ENCODE measurements around the gene SLC12A8.

The SLC12A8 gene

GRCh38 chr3:125057186-125057850 lies 155.2 kb downstream of the SLC12A8 start:
- no peak for TF ChIP-seq CTCF (IDR thresholded peaks at IDR 0.05; ENCODE audit: control insufficient read depth, extremely low read depth, insufficient read depth)
- DNase-seq (ENCODE audit: low read depth): no peak
- no peak overlapping the region for H3K4me3 ChIP-seq (ENCODE audit: low read depth, low read length)

DNA sequence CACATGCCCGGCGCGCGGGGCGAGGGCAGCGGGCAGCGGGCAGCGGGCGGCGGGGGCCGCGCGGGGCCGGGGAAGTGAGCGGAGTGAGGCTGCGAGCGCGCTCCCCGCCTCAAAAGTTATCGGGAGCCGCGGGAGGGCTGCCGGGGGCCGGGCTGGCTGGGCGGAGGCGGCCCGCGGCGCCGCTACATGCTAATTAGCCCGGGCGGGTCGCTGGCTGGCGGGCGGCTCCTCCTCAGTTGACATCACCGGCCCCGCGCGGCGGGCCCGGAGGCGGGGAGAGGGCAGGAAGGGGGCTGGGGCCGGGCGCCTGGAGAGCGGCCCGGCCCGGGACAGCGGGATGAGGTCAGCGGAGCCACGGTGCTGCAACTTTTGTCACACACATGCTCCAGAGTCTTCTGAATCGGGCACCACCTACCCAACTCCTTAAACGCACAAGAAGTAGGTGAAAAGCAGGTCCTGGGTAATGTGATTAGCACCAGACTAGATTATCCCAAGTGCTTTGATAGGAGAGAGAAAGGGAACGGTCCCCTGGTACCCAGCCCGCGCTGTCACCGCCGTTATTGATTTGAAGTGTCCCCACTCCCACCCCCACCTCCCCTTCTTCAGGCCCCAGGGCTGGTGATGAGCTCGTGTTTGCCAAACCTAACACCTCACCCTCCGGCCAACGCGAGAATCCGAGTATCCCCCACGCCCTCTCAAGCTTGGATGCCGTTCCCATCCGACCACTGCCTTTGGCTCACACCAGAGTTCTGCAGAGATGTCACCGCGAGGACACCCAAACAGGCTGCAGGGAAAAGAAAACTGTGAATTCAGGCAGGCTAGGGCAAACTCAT lies 156.4 kb downstream of the SLC12A8 start, which contains the start of gene HEG1:
TSS of gene HEG1 (minus strand) at position 85 of the 833 bp plus-strand sequence. CDS start 107 bp downstream, outside the sequence.
- DNase-seq (ENCODE audit: low read depth): no peak
- H3K4me3 ChIP-seq (ENCODE audit: low read depth, low read length): peak within 1 kb of the TSS; percentile 48
- TF ChIP-seq CTCF (IDR thresholded peaks at IDR 0.05; ENCODE audit: control insufficient read depth, extremely low read depth, insufficient read depth): no peak

DNA sequence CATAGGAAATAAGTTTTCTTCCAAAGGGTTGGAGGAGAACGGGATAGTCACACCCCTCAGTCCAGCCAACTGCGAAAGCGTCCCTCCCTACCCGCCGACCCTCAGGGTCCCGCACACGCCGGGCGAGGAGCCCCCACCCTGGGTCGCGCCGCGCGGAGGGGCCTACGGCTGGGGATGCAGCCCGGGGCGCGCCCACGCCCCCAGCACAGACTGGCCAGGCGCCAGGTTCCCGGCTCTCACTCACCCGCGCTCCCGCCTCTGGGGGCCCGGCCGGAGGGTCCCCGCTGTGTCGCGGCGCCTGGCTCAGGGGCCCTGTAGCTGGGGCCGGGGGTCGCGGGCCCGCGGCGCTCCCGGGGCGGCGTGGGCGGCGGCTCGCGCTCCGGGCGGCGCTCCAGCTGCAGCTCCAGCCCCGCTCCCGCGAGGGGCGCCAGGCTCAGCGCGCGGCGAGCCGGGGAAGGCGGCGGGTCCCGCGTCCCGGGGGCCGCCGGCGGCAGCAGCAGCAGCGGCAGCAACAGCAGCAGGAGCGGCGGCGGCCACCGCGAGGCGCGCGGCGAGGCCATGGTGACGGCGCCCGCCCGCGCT lies 157.1 kb downstream of the SLC12A8 start:
- DNase-seq (ENCODE audit: low read depth): no peak
- peak overlapping the region; percentile 46 for H3K4me3 ChIP-seq (ENCODE audit: low read depth, low read length)
- TF ChIP-seq CTCF (IDR thresholded peaks at IDR 0.05; ENCODE audit: control insufficient read depth, extremely low read depth, insufficient read depth): peak; percentile 13; the same call in 1 of the 2 replicates

DNA sequence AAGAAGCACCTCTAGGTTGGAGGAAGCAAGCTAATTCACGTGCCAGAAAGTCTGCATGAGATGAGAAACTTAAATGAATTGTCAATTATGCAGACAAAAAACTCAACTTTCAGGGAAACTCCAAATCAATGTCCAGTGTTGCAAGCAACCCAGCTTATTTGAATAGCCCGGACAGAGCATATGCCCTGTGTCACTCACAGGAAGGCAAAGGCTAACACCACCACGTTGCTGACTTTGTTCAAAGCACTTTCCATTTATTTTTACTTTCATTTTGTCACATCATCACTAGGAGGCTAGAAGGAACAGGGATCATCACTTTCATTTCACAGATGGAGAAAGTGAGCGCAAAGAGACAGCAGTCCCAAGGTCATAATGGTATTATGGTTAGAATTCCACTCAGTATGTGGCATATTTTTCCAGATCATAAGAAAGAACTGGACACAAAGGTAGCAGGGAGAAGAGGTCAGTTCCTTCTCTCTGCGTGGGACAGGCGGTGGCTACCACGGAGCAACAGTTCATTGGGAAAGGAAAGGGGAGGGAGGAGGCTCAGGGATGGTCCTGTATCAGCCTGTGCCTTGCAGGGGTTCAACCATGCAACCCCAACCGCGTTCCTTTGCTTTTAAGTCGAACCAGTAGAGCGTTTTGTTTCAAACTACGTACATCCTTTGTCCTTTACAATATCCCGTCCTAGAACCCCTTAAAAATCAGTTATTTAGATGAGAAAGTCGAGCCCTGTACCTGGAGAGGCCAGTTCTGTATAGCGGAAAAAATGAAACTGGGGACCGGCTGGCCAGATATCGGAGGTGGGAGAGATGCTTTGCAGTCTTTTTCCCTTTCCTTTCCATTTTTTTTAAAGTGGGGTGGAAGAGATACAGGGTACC lies 157.9 kb downstream of the SLC12A8 start:
- TF ChIP-seq CTCF (IDR thresholded peaks at IDR 0.05; ENCODE audit: control insufficient read depth, extremely low read depth, insufficient read depth): no peak
- H3K4me3 ChIP-seq (ENCODE audit: low read depth, low read length): peak overlapping the region; percentile 46
- DNase-seq (ENCODE audit: low read depth): no peak

DNA sequence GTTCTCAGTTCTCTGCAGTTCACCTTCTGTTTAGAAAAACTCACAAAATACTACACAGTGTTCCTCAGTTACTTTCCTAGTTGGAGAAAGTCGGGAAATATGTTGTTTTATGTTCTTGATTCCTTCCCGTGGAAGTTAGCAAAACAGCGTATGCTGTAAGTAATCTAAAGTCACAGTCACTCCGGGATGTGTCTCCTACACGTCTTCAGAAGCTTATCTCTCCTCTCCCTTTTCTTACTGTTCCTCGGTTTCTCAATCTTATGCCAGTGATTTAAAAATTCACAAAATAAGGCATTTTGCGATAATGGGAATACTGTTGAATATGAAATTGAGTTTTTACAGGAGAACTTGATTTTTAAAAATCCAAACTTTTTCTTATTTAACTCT lies 158.5 kb downstream of the SLC12A8 start:
- no peak for DNase-seq (ENCODE audit: low read depth)
- no peak for TF ChIP-seq CTCF (IDR thresholded peaks at IDR 0.05; ENCODE audit: control insufficient read depth, extremely low read depth, insufficient read depth)
- H3K4me3 ChIP-seq (ENCODE audit: low read depth, low read length): no peak overlapping the region

DNA sequence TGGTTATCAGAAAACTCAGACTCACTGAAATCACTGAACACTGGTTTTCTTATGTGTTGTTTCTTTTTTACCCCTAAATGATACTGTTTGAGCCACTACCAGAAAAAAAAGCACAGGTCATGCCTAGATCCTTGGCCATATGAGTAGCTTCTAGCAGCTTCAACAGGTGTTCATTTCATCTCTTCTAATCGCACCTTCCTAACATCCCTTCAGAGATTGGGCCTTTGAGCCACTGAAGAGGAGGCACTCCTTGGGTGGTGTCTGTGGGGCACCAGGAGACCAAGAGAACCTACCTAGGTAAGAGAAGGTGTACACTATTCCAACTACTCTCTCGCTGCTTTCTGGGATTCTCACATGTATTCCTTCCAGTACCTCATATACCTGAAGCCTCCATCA lies 159.2 kb downstream of the SLC12A8 start:
- no peak for TF ChIP-seq CTCF (IDR thresholded peaks at IDR 0.05; ENCODE audit: control insufficient read depth, extremely low read depth, insufficient read depth)
- no peak overlapping the region for H3K4me3 ChIP-seq (ENCODE audit: low read depth, low read length)
- DNase-seq (ENCODE audit: low read depth): no peak
